Endothelial cell of umbilical vein (primary cell): ENCODE results near the gene BABAM2. TPM values are rescaled to one million over a fixed set of nuclear protein-coding genes. Genes with fewer than 3 reads are reported as not detected.

Experiments used
- BruUV-seq: library from RNA; stranded (reverse); fragments of 400-500 nt; replicated peaks from 2 replicates; lab custom pipeline; 2021; lab: Mats Ljungman, UMichigan
- CTCF ChIA-PET: fragments of 300-600, 350-600 bp; sonication (Branson Sonifier 250); formaldehyde crosslinking; loops from one replicate; lab custom pipeline; 2021; ENCODE audit warnings: antibody characterized with exemption, inconsistent platforms; lab: Charles Lee
- POLR2A ChIA-PET: fragments of 300-600, 350-600 bp; sonication (Branson Sonifier 250); formaldehyde crosslinking; loops from one replicate; lab custom pipeline; 2021; ENCODE audit warnings: antibody characterized with exemption, inconsistent platforms; lab: Charles Lee
- DNase-seq: peaks from one replicate; pipeline ENCODE4 v3.0.0-alpha.2; 2011; ENCODE audit warnings: low read depth, low spot score
- FAIRE-seq: peaks from 2 replicates; lab custom pipeline; 2011; peaks lifted over from hg19 to GRCh38; lab: Jason Lieb, UNC
- H2AFZ ChIP-seq: 2 replicates; pipeline ENCODE4 v1.6.0; 2012; ENCODE audit warnings: low read depth, low read length, control low read depth, inconsistent platforms
- H3K27ac ChIP-seq: 2 replicates; pipeline ENCODE4 v1.5.1; 2011; ENCODE audit warnings: low read depth, mild to moderate bottlenecking, control low read depth, low read length, moderate library complexity; ENCODE audit not compliant: insufficient read depth
- H3K27me3 ChIP-seq, 2 experiments: 2 replicates each; pipeline versions ENCODE4 v1.6.0 to v1.6.1; 2011; ENCODE audit warnings: low read length in 2 of 2, mixed read lengths in 1 of 2; ENCODE audit not compliant: control insufficient read depth in 2 of 2, insufficient read depth in 2 of 2
- H3K36me3 ChIP-seq, 2 experiments: 2 replicates in 1 of 2; 3 replicates in 1 of 2; pipeline ENCODE4 v1.5.1; 2011; ENCODE audit warnings: low read length in 2 of 2, mild to moderate bottlenecking in 1 of 2, moderate library complexity in 1 of 2; ENCODE audit not compliant: control insufficient read depth in 2 of 2, insufficient read depth in 2 of 2; ENCODE audit errors: extremely low read depth in 1 of 2
- H3K4me1 ChIP-seq: 3 replicates; pipeline ENCODE4 v1.5.1; 2011; ENCODE audit warnings: mild to moderate bottlenecking, low read length; ENCODE audit not compliant: control insufficient read depth, insufficient read depth; ENCODE audit errors: extremely low read depth
- H3K4me2 ChIP-seq: 2 replicates; pipeline ENCODE4 v1.6.1; 2011; ENCODE audit warnings: low read length, control low read depth, mixed read lengths; ENCODE audit not compliant: insufficient read depth
- H3K4me3 ChIP-seq, 3 experiments: fragments of 200-600 bp in 1 of 3; sonication (generic), shearing (Covaris generic) in 1 of 3; replicated peaks in 1 of 3; 2 replicates each; pipeline ENCODE4 v1.5.1; 2011 to 2016; ENCODE audit warnings: control low read depth in 3 of 3, low read length in 3 of 3, mild to moderate bottlenecking in 2 of 3, inconsistent platforms in 1 of 3, low read depth in 1 of 3, moderate library complexity in 1 of 3; ENCODE audit not compliant: insufficient read depth in 1 of 3
- H3K79me2 ChIP-seq: 2 replicates; pipeline ENCODE4 v1.6.0; 2012; ENCODE audit warnings: low read length, inconsistent platforms; ENCODE audit not compliant: control insufficient read depth, insufficient read depth
- H3K9ac ChIP-seq: replicated peaks from 2 replicates; pipeline ENCODE3; 2011; ENCODE audit warnings: low read length, control low read depth; ENCODE audit not compliant: insufficient read depth; ENCODE audit errors: extremely low read depth
- H3K9me1 ChIP-seq: replicated peaks from 3 replicates; pipeline ENCODE4 v1.6.0; 2011; ENCODE audit warnings: mild to moderate bottlenecking, low read length; ENCODE audit not compliant: control insufficient read depth, insufficient read depth; ENCODE audit errors: extremely low read depth
- H3K9me3 ChIP-seq: replicated peaks from 2 replicates; pipeline ENCODE4 v1.5.1; 2012; ENCODE audit warnings: low read length, inconsistent platforms; ENCODE audit not compliant: control insufficient read depth, insufficient read depth
- H4K20me1 ChIP-seq: replicated peaks from 2 replicates; pipeline ENCODE3; 2011; ENCODE audit warnings: mild to moderate bottlenecking, low read length; ENCODE audit not compliant: control insufficient read depth, insufficient read depth; ENCODE audit errors: extremely low read depth
- EZH2 ChIP-seq: IDR thresholded peaks from 2 replicates; pipeline ENCODE4 v1.6.1; 2012; ENCODE audit warnings: borderline replicate concordance, low read depth, mild to moderate bottlenecking, moderate library complexity, low read length, inconsistent platforms; ENCODE audit not compliant: severe bottlenecking
- FOS ChIP-seq: IDR thresholded peaks from 2 replicates; pipeline ENCODE4 v1.6.1; 2011; ENCODE audit warnings: mild to moderate bottlenecking, low read length, moderate library complexity, borderline replicate concordance; ENCODE audit not compliant: insufficient read depth
- GATA2 ChIP-seq: IDR thresholded peaks from 2 replicates; pipeline ENCODE4 v1.7.0; 2011; ENCODE audit warnings: low read depth, mild to moderate bottlenecking, moderate library complexity, mixed read lengths, low read length; ENCODE audit not compliant: insufficient read length, insufficient read depth
- JUN ChIP-seq: IDR thresholded peaks from 2 replicates; pipeline ENCODE4 v1.6.1; 2011; ENCODE audit warnings: borderline replicate concordance, low read depth; ENCODE audit not compliant: insufficient read length, insufficient read depth
- MYC ChIP-seq: IDR thresholded peaks from one replicate; pipeline ENCODE4 v1.6.1; 2011; ENCODE audit warnings: mild to moderate bottlenecking, low read depth, low read length
- POLR2A ChIP-seq: IDR thresholded peaks from 2 replicates; pipeline ENCODE4 v1.6.1; 2012; ENCODE audit warnings: low read depth, mild to moderate bottlenecking, control low read depth, low read length
- POLR2AphosphoS5 ChIP-seq: IDR thresholded peaks from 2 replicates; pipeline ENCODE4 v1.6.1; 2012; ENCODE audit warnings: low read depth, mild to moderate bottlenecking, control low read depth, low read length, moderate library complexity; ENCODE audit not compliant: insufficient read depth
- dilution Hi-C: fragments of 300-500 bp; cut with MboI; formaldehyde crosslinking; loops from one replicate; pipeline ENCODE4 v1.15.0; 2019; ENCODE audit warnings: low sequenced_read_pairs; ENCODE audit not compliant: extremely low pct_ligation_motif_present
- intact Hi-C: fragments of 100-400 bp; cut with micrococcal nuclease; formaldehyde crosslinking; loops from one replicate; pipeline ENCODE4 v1.10.0; 2022
- polyA plus RNA-seq, 4 experiments: library from polyadenylated mRNA; depleted of rRNA in 3 of 4; stranded (reverse) in 3 of 4; unstranded in 1 of 4; fragments of >200 nt; gene quantifications; 2 replicates each; pipeline versions ENCODE4 v1.2.1 to v1.2.3, GENCODE V29; 2011 to 2012; ENCODE audit warnings: missing spikeins in 1 of 4
- total RNA-seq: library from RNA; stranded (reverse); gene quantifications from 2 replicates; pipeline ENCODE4 v1.2.3, GENCODE V29; 2021
- TF ChIP-seq, protein P1 (sequence below), 2 donors: IDR thresholded peaks; 1 replicate in 1 of 2; 2 replicates in 1 of 2; pipeline ENCODE4 v1.5.1; 2011; ENCODE audit warnings: low read length in 2 of 2, mild to moderate bottlenecking in 2 of 2, moderate library complexity in 2 of 2, control low read depth in 1 of 2, inconsistent platforms in 1 of 2, low read depth in 1 of 2; ENCODE audit not compliant: insufficient read depth in 1 of 2; ENCODE audit errors: extremely low read depth in 1 of 2
- TF ChIP-seq, protein P2 (sequence below): IDR thresholded peaks from 2 replicates; pipeline ENCODE4 v1.6.1; 2011; ENCODE audit not compliant: insufficient read depth, insufficient read length

Gene BABAM2
- total and polyA plus RNA-seq, 2 donors (not counting 3 experiments of a cell fraction or from before 2014, with no cell fraction given), result 19.9 to 27.6 TPM

DNA sequence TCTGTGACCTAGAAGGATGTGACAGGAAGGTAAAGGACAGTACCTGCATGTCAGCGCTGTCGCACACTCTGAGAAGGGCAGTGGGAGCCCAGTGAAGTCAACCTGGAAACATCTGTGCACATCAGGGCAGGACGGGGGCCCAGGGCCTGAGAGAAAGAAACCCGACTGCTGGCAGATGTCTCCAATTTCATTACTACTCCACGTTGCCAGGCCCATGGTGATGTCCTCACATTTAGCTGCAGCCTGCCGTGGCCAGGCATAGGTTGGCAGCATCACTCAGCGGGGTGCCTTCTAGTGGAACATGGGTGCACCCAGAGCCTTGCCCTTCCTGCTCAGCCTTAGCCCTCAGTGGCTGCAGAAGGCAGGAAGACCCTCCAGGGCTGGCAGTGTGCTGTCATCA lies 429.8 kb downstream of the BABAM2 start:
- TF ChIP-seq JUN (no peak), MYC (no peak), EZH2 (no peak), GATA2 (no peak), POLR2A (no peak), POLR2AphosphoS5 (no peak), FOS (no peak)
- TF ChIP-seq, protein P1, sequence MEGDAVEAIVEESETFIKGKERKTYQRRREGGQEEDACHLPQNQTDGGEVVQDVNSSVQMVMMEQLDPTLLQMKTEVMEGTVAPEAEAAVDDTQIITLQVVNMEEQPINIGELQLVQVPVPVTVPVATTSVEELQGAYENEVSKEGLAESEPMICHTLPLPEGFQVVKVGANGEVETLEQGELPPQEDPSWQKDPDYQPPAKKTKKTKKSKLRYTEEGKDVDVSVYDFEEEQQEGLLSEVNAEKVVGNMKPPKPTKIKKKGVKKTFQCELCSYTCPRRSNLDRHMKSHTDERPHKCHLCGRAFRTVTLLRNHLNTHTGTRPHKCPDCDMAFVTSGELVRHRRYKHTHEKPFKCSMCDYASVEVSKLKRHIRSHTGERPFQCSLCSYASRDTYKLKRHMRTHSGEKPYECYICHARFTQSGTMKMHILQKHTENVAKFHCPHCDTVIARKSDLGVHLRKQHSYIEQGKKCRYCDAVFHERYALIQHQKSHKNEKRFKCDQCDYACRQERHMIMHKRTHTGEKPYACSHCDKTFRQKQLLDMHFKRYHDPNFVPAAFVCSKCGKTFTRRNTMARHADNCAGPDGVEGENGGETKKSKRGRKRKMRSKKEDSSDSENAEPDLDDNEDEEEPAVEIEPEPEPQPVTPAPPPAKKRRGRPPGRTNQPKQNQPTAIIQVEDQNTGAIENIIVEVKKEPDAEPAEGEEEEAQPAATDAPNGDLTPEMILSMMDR (IDR thresholded peaks at IDR 0.05; ENCODE audit: extremely low read depth in 1 of 2, insufficient read depth in 1 of 2, low read depth in 1 of 2, low read length in 2 of 2), result no peak
- TF ChIP-seq, protein P2, sequence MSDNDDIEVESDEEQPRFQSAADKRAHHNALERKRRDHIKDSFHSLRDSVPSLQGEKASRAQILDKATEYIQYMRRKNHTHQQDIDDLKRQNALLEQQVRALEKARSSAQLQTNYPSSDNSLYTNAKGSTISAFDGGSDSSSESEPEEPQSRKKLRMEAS, result no peak
- Histone ChIP-seq H3K9ac (no peak overlapping the region), H3K27ac (no peak overlapping the region), H2AFZ (no peak overlapping the region), H3K4me2 (no peak overlapping the region), H3K79me2 (no peaks in the 10 kb centered on the region), H4K20me1 (no peaks in the 10 kb centered on the region), H3K9me1 (no peaks in the 10 kb centered on the region), H3K9me3 (no peaks in the 10 kb centered on the region), H3K36me3 (no peaks in the 10 kb centered on the region), H3K4me1 (no peaks in the 10 kb centered on the region), H3K27me3 (no peaks in the 10 kb centered on the region), H3K4me3 (no peak overlapping the region)
- CTCF ChIA-PET, result no interaction called here
- no peak for FAIRE-seq
- BruUV-seq, result no TSS peak
- intact Hi-C loops, result no loop called here
- dilution Hi-C loops, result no loop called here
- POLR2A ChIA-PET, result no interaction called here
- DNase-seq, result no peak
